Measurements from ENCODE around the gene PHLDA3.

Gene PHLDA3

DNA sequence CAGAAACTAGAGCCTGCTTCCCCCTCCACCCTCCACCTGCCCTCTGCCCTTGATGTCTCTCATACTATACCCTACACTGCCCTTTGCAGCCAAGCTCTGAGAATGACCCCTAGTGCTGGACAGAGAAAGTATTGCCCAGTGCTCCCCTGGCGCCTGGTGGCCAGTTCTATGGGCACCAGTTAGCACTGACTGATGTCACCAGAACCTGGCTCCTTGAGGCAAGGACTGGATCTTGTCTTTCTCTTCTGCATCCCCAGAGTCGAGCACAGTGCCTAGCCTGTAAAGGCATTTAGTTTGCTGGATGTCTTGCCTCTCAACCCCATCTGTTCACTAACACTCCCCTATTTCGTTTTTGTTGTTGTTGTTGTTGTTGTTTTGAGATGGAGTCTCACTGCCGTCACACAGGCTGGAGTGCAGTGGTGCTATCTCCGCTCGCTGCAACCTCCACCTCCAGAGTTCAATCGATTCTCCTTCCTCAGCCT lies 5.9 kb downstream of the PHLDA3 start:
- DNase-seq (ENCODE audit: low read depth in 1 of 2, low spot score in 1 of 2), result no peak

DNA sequence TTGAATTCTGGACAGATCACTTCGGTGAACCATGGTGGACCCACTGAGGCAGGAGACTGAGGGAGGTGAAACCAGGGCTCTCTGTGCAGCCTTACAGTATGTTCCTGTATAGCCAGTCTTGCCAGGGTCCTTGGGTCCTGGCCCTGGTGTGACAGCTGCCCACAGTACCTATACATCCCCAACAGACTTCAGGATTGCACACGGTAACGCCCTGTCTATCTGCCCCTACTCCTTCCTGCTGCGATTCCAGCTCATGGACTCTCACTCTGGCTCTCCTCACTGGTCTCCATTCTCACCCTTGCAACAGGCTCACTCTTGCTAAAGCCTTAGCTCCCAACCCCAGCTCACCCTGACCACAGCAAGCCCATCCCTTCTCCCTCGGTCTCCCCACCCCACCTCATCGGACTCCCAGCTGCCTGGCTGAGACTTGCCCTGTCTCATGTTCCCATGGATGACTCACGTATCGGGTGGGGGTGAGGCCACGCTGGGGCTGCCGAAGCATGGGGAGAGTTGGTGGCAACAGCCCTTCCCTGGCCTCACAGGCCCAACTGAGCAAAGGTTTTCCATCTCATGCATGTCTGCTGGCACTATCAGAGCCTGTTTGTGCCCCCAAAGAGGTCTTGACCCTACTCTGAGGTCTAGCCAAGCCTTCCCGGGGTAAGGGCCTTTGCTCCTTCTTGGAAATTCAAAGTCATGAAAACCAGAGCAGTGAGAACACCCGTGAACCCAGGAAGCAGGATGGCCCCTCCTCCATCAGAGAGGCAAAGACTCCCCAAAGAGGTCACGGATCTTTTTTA lies 7.1 kb downstream of the PHLDA3 start:
- DNase-seq (ENCODE audit: low read depth in 1 of 2, low spot score in 1 of 2), result no peak

DNA sequence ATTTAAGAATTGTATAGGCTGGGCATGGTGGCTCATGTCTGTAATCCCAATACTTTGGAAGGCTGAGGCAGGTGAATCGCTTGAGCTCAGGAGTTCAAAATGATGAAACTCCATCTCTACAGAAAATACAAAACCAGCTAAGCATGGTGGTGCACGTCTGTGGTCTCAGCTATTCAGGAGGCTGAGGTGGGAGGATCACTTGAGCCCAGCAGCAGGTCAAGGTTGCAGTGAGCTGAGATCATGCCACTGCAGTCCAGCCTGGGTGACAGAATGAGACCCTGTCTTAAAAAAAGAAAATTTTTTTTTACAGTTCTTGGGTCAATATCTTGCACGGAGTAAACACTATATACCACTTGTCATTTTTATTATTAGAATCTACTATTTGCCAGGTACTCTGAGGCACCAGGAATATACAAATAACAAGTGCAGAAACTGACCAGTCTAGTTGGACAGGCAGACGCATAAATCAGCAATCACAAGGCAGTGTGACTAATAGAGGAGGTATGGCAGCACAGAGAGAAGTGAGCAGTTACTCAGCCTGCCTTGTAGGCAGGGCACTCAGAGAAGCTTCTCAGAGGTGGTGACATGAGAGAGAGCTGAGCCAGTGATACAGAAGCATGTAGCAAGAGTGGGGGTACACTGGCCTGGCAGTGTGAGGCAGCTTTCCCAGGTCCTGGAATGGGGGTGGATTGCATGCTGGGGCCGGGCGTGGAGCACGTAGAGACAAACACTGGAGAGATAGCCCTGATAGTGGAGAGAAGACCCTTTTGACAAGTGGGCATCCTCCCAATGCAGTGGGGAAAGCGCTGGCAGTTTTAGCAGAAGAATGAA lies 8.0 kb downstream of the PHLDA3 start:
- DNase-seq (ENCODE audit: low read depth in 1 of 2, low spot score in 1 of 2), result no peak

DNA sequence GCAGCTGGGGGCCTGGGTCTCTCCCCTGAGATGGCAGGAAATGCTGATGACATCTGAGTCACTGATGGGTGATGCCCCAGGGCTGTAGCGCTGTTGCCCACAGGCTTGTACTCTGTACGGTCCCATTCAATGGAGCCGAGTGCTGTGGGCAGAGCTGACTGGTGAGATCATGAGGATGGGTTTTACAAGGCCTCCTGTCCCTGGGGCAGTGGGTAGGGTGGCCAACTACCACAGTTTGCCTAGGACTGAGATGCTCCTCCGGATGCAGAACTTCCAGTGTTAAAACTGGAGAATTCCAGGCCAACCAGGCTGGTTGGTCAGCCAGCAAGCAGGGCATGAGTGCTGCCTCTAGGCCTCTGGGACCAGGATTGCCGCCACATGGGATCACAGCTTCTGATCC lies 9.2 kb downstream of the PHLDA3 start:
- no peak for DNase-seq (ENCODE audit: low read depth in 1 of 2, low spot score in 1 of 2)

DNA sequence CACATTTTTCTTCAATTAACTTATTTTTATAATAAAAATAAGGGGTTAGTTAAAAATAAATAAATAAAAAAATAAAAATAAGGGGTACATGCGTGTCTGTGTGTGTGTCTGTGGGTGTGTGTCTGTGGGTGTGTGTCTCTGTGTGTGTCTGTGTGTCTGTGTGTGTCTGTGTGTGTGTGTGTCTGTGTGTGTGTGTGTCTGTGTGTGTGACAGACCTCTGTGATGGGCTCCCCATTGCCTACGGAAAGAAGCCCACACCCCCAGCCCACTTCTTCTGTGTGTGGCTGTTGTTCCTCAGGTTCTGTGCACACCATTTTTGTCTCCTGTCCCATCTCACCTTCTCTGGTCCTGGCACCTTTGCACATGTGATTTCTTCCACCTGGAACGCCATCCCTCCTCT lies 9.9 kb downstream of the PHLDA3 start:
- no peak for DNase-seq (ENCODE audit: low read depth in 1 of 2, low spot score in 1 of 2)

DNA sequence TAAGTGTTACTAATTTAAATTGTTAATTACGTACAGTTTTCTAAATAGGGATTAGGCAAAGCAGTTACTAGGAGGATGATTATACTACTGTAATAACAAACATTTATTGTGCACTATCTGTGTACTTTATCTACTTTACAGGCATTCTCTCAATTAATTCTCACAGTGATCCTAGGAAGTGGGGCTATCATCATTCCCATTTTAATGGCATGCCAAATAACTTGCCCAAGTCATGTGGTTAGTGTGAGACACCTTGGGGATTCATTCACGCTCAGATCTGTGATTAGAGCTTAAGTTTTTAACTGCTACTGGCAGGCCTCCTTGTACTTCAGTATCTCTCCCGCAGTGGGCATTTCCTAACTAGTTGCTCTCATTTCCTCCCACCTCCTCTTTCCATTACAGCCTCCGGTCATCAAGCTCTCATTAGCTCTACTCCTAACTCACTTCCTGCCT lies 11.5 kb downstream of the PHLDA3 start:
- no peak for DNase-seq (ENCODE audit: low read depth in 1 of 2, low spot score in 1 of 2)

DNA sequence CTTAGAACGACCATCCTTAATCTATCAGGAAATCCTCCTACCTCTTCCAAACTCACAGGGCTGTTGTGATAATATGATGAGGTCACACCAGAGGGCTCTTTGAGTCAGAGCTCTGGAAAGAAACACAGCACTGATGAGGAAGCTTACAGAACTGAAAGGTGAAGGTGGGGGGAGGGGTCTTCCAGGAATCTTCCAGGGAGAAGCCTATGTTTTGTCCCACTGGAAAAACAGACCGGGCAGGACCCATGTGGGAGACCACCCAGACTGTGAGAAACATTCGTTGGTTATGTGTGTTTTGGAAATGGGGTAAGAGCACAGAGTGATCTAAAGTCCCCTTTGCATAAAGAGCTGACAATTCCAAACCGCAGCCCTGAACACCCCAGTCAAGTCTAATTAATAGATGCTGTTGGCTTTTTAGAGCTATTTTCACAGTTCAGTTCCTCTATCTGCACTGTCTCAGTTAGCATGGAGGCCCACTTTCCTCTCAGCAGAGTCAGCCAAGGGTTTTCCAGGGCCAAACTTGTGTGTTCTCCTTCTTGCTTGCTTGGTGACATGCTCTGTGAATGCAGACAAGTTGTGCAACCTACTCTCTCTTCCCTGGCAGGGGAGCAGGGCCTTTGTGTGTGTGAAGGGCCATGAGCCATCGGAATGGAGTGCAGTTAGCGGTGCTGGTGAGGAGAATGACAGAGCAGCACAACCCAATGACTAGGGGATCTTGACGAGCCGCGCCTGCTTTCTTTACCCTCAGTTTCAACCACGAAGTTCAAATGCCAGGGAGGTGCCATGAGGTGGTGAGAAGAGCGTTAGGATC lies 12.3 kb downstream of the PHLDA3 start:
- DNase-seq (ENCODE audit: low read depth in 1 of 2, low spot score in 1 of 2), result no peak

DNA sequence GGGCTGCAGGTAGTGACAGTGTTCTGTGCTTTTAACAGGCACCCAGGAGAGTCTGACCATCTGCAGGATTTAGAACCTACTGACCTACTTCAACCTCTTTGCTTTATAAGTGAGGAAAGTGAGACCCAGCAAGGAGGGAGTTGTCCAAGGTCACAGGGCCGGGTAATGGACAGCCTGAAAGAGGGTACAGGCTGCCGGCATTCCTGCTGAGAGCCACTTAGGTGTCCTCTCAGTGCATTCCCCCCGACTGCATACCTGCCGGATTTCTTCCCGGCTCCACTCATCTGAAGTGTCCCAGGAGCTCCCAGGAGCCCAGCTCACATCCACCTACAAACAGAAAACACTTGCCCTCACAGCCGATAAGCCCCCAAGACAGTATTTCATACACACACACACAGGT lies 13.9 kb downstream of the PHLDA3 start:
- no peak for DNase-seq (ENCODE audit: low read depth in 1 of 2, low spot score in 1 of 2)

DNA sequence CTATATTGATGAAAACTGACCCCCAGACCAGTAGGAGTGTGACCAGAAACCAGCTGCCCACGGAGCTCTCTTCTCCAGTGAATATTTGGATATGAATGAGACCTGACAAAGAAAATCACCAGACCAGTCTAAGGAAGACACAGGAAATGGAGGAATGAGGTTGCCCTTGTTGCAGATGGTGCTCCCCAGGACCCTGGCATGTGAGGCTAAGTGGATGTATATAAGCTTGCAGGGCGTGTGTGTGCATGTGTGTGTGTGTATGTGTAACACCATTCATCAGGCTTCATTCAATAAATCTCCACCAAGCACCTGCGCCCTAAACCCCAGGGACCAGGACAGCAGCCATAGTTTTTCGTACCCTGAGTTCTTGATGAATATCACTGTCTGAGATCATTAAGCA lies 14.4 kb downstream of the PHLDA3 start:
- DNase-seq (ENCODE audit: low read depth in 1 of 2, low spot score in 1 of 2), result no peak

DNA sequence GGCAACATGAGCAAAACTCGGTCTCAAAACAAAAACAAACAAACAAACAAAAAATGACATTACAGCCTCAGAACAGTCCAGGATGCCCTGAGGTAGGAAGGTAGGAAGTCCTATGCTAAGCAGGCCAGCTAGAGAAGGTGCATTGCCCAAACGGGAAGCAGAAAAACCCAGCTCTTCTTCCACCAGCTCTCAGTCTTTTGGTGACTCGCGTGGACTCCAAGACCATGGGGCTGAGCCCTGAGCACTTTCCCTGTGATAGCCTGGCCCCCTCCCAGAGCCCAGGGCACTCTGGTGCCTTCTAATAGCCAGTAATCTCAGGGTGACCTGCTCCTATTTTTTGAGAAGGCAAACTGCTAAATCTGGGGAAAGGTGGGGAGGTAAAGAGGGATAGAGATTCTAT lies 16.1 kb downstream of the PHLDA3 start:
- DNase-seq (ENCODE audit: low read depth in 1 of 2, low spot score in 1 of 2), result no peak

DNA sequence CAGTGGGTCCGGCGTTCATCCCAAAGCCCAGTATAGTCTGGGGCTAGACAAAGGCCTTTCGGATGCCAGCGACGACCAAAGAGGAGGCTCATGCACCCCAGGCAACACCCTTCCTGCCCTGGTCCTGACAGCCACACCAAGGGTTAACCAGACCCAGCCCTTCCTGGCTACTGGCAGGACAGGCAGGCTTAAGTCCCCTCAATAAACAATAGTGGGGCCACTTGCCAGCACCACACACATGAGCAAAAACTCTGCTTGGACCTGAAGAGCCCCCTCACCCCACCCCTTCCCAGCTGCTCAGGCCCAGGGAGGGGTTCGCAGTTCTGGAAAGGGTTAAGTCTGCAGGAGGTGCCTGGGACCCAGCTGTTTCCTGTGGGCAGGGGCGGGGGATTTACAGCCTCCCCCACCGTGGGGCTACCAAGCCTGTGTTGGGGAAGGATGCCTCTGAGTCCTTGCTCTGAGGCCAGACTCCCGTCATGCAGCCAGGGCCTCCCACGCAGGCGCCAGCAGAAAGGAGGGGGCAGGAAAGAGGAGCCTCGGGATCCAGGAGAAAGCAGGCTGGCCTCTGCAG lies 18.2 kb downstream of the PHLDA3 start:
- DNase-seq (ENCODE audit: low read depth in 1 of 2, low spot score in 1 of 2), result no peak

DNA sequence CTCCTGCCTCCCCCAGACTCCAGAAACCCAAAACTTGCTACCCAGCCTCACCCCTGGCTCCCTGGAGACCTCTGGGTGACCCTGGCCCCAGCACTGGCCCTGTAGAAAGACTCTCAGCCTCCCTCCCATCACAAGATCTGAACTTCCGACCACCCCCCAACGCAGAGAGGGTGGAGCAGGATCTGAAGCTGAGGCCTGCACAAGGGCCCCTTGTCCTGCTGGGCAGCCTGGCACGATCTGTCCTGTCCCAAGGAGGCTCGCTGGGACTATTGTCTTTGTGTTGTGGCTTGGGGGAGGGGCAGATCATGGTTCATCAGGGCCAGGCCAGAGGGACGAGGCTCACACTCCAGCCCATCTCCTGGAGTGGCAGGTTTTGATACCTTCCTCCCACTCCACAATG lies 20.0 kb downstream of the PHLDA3 start:
- DNase-seq (ENCODE audit: low read depth in 1 of 2, low spot score in 1 of 2), result no peak

DNA sequence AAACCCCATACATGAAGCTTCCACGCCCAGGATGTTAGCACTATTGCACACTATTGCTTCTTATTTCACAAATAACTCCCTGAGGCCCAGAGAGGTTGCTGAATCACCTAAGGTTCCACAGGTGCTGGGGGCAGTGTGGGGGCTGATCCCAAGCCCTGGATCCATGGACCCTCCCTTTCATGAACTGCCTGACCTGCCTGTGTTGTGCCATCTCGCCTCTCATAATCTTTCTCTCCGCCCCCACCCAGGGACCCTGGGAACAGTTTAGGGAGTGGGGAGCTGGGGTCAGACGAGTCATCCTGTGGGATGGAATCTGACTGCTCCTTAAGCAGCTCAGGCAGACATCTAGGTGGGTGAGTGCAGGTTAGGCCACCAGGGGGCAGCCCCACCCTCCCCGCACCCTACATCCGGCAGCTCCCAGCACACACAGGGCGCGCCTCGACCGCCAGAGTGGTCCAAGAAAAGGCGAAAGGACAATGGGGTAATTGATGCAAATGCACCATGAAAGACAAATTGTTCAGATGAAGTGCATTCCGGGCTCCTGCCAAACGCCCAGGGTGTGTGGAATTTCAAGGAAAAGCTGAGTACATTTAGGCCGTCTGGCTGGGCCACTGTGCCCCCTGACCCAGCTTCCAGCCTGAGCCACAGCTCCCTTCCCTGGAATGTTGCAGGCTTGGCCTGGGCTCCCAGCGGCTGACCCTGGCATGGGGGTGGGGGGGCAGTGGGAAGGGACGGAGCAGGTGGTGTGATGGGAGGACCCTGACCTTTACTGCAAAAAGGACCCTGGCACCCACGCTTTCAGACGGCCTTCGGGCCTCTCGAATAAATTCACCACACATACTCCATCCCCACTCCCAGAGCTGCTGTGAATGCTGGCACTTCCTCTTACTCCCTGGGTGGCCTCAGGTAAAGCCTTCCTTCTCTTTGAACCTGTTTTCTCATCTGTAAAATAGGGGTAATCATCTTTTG lies 20.8 kb downstream of the PHLDA3 start:
- DNase-seq (ENCODE audit: low read depth in 1 of 2, low spot score in 1 of 2), result peak; percentile 31 to 49

DNA sequence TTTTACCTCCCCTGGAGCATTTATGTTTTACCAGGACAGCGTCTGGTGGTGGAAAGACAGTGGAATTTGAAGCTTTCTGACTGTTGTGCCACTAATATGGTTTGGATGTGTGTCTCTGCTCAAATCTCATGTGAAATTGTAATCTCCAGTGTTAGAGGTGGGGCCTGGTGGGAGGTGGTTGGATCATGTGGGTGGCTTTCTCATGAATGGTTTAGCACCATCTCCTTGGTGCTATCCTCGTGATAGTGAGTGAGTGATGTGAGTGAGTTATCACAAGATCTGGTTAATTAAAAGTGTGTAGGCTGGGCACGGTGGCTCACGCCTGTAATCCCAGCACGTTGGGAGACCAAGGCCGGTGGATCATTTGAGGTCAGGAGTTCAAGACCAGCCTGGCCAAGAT lies 23.7 kb downstream of the PHLDA3 start:
- no peak for DNase-seq (ENCODE audit: low read depth in 1 of 2, low spot score in 1 of 2)

DNA sequence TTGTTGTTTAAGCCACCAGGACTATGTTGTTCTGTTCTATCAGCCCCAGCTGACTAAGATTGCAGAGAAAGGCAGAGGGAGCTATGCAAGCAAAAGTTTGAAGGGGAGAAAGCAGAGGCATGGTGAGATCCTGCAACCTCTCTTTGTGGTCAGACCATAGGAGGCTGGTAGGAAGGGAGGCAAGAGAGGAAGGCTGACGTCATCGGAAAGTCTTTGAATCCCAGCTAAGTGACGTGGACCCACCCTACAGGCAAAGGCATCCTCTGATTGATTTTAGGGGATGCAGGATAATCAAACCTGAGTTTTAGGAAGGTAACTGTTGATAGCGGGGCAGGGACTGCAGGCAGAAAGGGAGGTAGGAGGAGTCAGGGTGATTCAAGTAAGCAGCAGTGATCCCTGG lies 24.2 kb downstream of the PHLDA3 start:
- DNase-seq (ENCODE audit: low read depth in 1 of 2, low spot score in 1 of 2), result no peak

DNA sequence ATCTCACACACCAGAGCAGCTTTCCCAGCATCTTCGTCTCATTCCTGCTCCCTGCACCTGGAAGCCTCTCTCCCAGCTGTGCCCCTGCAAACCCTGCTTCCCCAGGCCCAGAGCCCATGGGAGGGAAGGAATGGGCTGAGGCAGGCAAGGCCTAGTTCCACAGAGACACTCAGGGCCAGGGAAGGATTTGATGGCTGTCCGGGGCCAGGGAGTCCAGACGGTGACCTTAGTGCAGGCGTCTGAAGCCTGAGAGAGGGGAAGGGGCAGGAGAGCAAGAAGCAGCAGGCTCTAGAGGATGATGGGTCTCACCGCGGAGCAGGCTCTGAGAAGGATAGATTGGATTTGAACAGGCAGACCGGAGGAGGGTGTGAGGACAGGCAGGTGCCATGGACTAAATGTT lies 25.2 kb downstream of the PHLDA3 start:
- no peak for DNase-seq (ENCODE audit: low read depth in 1 of 2, low spot score in 1 of 2)

DNA sequence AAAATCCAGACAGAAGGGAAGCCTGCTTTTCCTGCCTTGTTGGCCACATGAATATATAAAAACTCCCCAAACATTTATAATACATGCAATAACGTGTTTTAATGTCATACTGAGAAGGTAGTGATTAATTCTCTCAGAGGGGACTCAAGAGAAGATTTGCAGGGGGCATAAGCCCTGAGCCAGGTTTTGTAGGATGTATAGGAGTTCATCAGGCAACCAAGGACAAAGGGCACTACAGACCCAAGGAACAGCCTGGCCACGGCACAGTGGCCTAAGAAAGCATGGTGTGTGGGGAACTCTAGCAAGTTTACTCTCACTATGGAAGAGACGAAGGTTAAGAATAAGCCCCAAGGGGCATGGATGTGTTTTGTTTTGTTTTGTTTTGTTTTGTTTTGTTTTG lies 32.0 kb downstream of the PHLDA3 start:
- no peak for DNase-seq (ENCODE audit: low read depth in 1 of 2, low spot score in 1 of 2)

DNA sequence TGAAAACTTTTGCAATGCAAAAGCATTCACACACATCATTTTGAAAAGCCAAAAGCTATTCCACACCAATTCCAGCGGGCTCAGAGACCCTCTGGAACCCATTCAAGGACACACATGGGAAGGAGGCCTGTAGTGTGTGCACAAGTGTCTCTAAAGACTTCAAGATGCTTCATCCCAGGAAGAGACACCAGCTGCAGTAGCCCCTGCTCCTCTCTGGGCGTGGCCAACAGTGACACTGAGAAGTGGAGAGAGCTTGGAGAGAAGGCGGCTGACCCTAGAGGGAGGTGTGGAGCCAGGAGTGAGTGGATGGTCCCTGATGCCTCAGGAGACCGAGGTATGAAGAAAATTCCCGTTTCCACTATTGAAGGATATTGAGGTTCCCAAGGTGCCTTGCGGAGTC lies 32.6 kb downstream of the PHLDA3 start:
- no peak for DNase-seq (ENCODE audit: low read depth in 1 of 2, low spot score in 1 of 2)

DNA sequence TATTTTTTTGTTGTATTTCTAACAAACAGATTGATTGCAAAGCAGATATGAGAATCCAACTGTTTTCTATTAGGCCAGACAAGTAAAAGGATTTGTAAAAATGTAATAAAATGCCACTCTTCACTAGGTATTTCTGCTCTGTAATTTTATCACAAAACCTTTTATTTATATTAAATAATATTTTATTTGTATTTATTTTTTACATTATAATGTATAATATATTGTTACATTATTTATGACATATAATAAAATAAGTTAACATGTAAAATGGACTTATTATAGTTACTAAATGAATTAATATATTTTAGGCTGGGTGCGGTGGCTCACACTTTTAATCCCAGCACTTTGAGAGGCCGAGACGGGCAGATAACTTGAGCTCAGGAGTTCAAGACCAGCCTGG lies 34.7 kb downstream of the PHLDA3 start:
- DNase-seq (ENCODE audit: low read depth in 1 of 2, low spot score in 1 of 2), result no peak

DNA sequence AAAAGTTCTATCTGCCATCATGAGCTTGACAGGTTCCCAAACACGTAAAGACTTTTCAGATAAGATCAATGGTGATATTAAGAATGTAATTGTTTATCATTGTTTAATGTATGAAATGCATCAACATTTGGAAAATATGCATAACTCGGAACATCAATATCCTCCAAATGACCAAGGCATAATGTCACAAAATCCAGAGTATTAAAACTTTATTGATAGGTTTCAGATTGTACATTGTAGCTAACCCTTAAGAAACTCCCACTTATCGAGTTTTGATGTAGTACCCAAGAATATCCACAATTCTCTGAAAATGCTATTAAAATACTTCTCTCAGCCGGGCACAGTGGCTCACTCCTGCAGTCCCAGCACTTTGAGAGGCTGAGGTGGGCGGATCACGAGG lies 35.4 kb downstream of the PHLDA3 start:
- DNase-seq (ENCODE audit: low read depth in 1 of 2, low spot score in 1 of 2), result no peak
